ENCODE results near the gene PURB. TPM values are rescaled to one million over a fixed set of nuclear protein-coding genes. Genes with fewer than 3 reads are reported as not detected.

Gene PURB
- total and polyA plus RNA-seq, 9 of the 15 experiments (the other 6 are each of a cell fraction or from before 2014, with no cell fraction given), result 1.6 to 14.1 (median 8.8) TPM

DNA sequence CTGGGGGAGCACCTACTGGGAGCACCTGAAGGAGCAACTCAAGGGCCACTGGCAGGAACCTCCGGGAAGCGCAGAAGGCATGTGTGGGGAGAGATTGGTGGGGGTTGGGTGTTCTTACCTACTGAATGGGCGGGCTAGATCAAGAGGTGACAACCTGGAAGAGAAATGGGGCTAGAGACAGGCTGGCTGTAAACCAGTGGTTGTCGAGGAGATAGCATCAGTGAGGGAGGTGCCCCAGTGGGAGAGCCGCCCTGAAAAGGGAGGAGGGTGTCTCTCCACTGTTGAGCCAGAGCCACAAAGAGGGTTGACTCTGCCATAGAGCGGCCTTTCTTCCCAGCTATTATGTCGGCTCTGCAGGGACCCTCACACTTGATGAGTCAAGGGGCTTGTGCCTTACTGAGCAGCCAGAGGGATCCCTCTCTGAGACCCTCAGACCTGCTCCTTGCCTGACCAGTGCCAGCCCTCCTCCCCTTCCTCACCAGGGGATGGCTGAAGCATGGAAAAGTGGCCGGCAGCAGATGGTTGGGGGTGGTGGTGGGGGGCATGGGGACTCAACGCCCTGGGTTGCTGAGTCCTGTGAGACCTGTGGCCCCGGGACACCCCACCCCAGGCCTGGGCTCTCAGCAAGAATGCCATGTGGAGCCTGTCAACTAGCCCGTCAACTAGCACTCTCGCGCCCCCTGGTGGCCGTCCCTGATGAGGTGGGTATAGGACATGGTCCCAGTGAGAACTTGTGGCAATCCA is 36.4 kb upstream of the PURB start (continued):
- TF ChIP-seq JUND (IDR thresholded peaks at IDR 0.05; ENCODE audit: borderline replicate concordance, low read depth, low read length) (peak; percentile 26), JUND (tag; IDR thresholded peaks at IDR 0.05; ENCODE audit: borderline replicate concordance, low read depth, low read length) (no peak; the same call in 2 of the 3 replicates), ZNF253 (CRISPR knock-in tag; conservative IDR thresholded peaks at IDR 0.05) (no peak), TRIM24 (IDR thresholded peaks at IDR 0.05) (peak in 1 of 2 experiments; percentile 34; a peak in 1 of 4 replicates), POLR2G (IDR thresholded peaks at IDR 0.05; ENCODE audit: low read depth, low read length) (peak; percentile 58), ZKSCAN3 (CRISPR knock-in tag; IDR thresholded peaks at IDR 0.05) (no peak), ZBTB1 (CRISPR knock-in tag; IDR thresholded peaks at IDR 0.05; ENCODE audit: borderline replicate concordance, low read depth) (no peak), NR2C1 (IDR thresholded peaks at IDR 0.05) (peak; percentile 40; the same call in 1 of the 2 replicates), NR2C1 (tag; IDR thresholded peaks at IDR 0.05) (no peak), TBP (optimal IDR thresholded peaks at IDR 0.05; ENCODE audit: low read depth, low read length) (peak; percentile 30), SMC3 (conservative IDR thresholded peaks at IDR 0.05; ENCODE audit: insufficient read depth, low read depth, low read length) (peak; percentile 81), ZNF324 (CRISPR knock-in tag; IDR thresholded peaks at IDR 0.05) (no peak)
- TF ChIP-seq, protein P1, sequence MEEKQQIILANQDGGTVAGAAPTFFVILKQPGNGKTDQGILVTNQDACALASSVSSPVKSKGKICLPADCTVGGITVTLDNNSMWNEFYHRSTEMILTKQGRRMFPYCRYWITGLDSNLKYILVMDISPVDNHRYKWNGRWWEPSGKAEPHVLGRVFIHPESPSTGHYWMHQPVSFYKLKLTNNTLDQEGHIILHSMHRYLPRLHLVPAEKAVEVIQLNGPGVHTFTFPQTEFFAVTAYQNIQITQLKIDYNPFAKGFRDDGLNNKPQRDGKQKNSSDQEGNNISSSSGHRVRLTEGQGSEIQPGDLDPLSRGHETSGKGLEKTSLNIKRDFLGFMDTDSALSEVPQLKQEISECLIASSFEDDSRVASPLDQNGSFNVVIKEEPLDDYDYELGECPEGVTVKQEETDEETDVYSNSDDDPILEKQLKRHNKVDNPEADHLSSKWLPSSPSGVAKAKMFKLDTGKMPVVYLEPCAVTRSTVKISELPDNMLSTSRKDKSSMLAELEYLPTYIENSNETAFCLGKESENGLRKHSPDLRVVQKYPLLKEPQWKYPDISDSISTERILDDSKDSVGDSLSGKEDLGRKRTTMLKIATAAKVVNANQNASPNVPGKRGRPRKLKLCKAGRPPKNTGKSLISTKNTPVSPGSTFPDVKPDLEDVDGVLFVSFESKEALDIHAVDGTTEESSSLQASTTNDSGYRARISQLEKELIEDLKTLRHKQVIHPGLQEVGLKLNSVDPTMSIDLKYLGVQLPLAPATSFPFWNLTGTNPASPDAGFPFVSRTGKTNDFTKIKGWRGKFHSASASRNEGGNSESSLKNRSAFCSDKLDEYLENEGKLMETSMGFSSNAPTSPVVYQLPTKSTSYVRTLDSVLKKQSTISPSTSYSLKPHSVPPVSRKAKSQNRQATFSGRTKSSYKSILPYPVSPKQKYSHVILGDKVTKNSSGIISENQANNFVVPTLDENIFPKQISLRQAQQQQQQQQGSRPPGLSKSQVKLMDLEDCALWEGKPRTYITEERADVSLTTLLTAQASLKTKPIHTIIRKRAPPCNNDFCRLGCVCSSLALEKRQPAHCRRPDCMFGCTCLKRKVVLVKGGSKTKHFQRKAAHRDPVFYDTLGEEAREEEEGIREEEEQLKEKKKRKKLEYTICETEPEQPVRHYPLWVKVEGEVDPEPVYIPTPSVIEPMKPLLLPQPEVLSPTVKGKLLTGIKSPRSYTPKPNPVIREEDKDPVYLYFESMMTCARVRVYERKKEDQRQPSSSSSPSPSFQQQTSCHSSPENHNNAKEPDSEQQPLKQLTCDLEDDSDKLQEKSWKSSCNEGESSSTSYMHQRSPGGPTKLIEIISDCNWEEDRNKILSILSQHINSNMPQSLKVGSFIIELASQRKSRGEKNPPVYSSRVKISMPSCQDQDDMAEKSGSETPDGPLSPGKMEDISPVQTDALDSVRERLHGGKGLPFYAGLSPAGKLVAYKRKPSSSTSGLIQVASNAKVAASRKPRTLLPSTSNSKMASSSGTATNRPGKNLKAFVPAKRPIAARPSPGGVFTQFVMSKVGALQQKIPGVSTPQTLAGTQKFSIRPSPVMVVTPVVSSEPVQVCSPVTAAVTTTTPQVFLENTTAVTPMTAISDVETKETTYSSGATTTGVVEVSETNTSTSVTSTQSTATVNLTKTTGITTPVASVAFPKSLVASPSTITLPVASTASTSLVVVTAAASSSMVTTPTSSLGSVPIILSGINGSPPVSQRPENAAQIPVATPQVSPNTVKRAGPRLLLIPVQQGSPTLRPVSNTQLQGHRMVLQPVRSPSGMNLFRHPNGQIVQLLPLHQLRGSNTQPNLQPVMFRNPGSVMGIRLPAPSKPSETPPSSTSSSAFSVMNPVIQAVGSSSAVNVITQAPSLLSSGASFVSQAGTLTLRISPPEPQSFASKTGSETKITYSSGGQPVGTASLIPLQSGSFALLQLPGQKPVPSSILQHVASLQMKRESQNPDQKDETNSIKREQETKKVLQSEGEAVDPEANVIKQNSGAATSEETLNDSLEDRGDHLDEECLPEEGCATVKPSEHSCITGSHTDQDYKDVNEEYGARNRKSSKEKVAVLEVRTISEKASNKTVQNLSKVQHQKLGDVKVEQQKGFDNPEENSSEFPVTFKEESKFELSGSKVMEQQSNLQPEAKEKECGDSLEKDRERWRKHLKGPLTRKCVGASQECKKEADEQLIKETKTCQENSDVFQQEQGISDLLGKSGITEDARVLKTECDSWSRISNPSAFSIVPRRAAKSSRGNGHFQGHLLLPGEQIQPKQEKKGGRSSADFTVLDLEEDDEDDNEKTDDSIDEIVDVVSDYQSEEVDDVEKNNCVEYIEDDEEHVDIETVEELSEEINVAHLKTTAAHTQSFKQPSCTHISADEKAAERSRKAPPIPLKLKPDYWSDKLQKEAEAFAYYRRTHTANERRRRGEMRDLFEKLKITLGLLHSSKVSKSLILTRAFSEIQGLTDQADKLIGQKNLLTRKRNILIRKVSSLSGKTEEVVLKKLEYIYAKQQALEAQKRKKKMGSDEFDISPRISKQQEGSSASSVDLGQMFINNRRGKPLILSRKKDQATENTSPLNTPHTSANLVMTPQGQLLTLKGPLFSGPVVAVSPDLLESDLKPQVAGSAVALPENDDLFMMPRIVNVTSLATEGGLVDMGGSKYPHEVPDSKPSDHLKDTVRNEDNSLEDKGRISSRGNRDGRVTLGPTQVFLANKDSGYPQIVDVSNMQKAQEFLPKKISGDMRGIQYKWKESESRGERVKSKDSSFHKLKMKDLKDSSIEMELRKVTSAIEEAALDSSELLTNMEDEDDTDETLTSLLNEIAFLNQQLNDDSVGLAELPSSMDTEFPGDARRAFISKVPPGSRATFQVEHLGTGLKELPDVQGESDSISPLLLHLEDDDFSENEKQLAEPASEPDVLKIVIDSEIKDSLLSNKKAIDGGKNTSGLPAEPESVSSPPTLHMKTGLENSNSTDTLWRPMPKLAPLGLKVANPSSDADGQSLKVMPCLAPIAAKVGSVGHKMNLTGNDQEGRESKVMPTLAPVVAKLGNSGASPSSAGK (IDR thresholded peaks at IDR 0.05), result peak; percentile 44
- TF ChIP-seq, protein P2, sequence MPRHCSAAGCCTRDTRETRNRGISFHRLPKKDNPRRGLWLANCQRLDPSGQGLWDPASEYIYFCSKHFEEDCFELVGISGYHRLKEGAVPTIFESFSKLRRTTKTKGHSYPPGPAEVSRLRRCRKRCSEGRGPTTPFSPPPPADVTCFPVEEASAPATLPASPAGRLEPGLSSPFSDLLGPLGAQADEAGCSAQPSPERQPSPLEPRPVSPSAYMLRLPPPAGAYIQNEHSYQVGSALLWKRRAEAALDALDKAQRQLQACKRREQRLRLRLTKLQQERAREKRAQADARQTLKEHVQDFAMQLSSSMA (CRISPR knock-in tag; IDR thresholded peaks at IDR 0.05), result no peak
- TF ChIP-seq, protein P3, sequence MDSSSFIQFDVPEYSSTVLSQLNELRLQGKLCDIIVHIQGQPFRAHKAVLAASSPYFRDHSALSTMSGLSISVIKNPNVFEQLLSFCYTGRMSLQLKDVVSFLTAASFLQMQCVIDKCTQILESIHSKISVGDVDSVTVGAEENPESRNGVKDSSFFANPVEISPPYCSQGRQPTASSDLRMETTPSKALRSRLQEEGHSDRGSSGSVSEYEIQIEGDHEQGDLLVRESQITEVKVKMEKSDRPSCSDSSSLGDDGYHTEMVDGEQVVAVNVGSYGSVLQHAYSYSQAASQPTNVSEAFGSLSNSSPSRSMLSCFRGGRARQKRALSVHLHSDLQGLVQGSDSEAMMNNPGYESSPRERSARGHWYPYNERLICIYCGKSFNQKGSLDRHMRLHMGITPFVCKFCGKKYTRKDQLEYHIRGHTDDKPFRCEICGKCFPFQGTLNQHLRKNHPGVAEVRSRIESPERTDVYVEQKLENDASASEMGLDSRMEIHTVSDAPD (CRISPR knock-in tag; IDR thresholded peaks at IDR 0.05), result no peak

Measured in K562 (cell line).